Sigmoid colon (tissue), 7 donors: ENCODE data around the gene DAAM1. TPM values are rescaled to one million over a fixed set of nuclear protein-coding genes. Genes with fewer than 3 reads are reported as not detected.

Experiments used
- DNase-seq: peaks from one replicate; pipeline ENCODE4 v3.0.0-alpha.2; 2019
- H3K27ac ChIP-seq, 4 donors: fragments of 200-600 bp; sonication (generic); one replicate each; pipeline ENCODE4 v1.5.1; 2016 to 2019; ENCODE audit warnings: mild to moderate bottlenecking in 1 of 4
- H3K27me3 ChIP-seq, 3 donors: fragments of 200-600 bp; sonication (generic); one replicate each; pipeline ENCODE4 v1.5.1; 2019; ENCODE audit warnings: mild to moderate bottlenecking in 1 of 3
- H3K36me3 ChIP-seq, 4 donors: fragments of 200-600 bp; sonication (generic); one replicate each; pipeline ENCODE4 v1.5.1; 2016 to 2019
- H3K4me1 ChIP-seq, 4 donors: fragments of 200-600 bp; sonication (generic); one replicate each; pipeline ENCODE4 v1.5.1; 2017 to 2019
- H3K4me3 ChIP-seq, 4 donors: fragments of 200-600 bp; sonication (generic); one replicate each; pipeline ENCODE4 v1.5.1; 2017 to 2019; ENCODE audit warnings: mild to moderate bottlenecking in 2 of 4, moderate library complexity in 1 of 4
- H3K9me3 ChIP-seq, 4 donors: fragments of 200-600 bp in 3 of 4; sonication (generic) in 3 of 4; one replicate each; pipeline versions ENCODE4 v1.5.1 to v1.6.1; 2013 to 2019
- CTCF ChIP-seq, 4 experiments: fragments of 450-650 bp in 3 of 4; fragments of 200-600 bp in 1 of 4; IDR thresholded peaks; one replicate each; pipeline ENCODE4 v1.5.1; 2016 to 2019; ENCODE audit warnings: antibody characterized with exemption in 4 of 4, mild to moderate bottlenecking in 3 of 4, moderate library complexity in 2 of 4
- EP300 ChIP-seq, 4 donors: sonication (generic); formaldehyde crosslinking; IDR thresholded peaks; one replicate each; pipeline ENCODE4 v1.6.1; 2017; ENCODE audit warnings: antibody characterized with exemption in 4 of 4
- POLR2A ChIP-seq, 2 donors: fragments of 450-650 bp; IDR thresholded peaks; one replicate each; pipeline ENCODE4 v1.6.1; 2016; ENCODE audit warnings: antibody characterized with exemption in 2 of 2, mild to moderate bottlenecking in 2 of 2, moderate library complexity in 2 of 2
- POLR2AphosphoS5 ChIP-seq, 4 donors: sonication (generic); formaldehyde crosslinking; IDR thresholded peaks; one replicate each; pipeline ENCODE4 v1.6.1; 2017; ENCODE audit warnings: antibody characterized with exemption in 4 of 4
- WGBS, 2 donors: extraction: QIAGEN DNeasy Blood & Tissue Kit; methylation state at CpG; one replicate each; pipeline ENCODE4 v1.1.7; 2013; 5-methylcytosine and 5-hydroxymethylcytosine counted together
- intact Hi-C: fragments of 100-400 bp; cut with DNase I; formaldehyde crosslinking; loops from one replicate; pipeline ENCODE4 v1.15.1; 2023
- polyA plus RNA-seq, 3 donors: library from polyadenylated mRNA; stranded (reverse); fragments of 200-250 nt; gene quantifications; one replicate each; pipeline ENCODE4 v1.2.3, GENCODE V29; 2013
- total RNA-seq, 4 donors: library from RNA; depleted of rRNA; stranded (reverse); fragments of >200 nt; gene quantifications; one replicate each; pipeline ENCODE4 v1.1.0, GENCODE V29; 2016
- donor health status: healthy with polysubstance abuse.
- donor health status: Bipolar disorder and iron deficiency.
- donor health status: healthy.

Gene DAAM1
- total and polyA plus RNA-seq, 7 donors: 11.4 to 77.8 (median 47.5) TPM

DNA sequence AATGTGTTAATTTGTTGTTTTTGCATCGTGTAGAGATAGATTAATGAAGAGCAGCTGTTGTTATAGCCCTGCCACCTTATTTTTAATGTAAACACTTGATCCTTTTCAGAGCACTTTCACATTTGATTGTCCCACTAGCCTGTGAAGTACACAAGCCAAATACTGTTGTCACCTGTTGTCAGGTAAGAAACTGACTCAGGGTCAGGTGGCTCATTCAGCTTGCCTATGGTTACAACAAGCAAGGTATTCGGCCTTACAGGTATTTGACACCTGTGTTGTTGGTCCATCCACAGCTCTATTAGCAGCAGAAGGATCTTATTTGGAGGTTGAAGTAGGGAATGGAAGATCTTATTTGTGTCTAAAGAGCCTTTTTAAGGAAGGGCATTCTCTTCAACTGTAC lies 167.8 kb downstream of the DAAM1 start:
- intact Hi-C loops: no loop called here
- H3K27ac ChIP-seq: peak overlapping the region in 3 of 4 donors; percentile 45 to 84 (median 78)

DNA sequence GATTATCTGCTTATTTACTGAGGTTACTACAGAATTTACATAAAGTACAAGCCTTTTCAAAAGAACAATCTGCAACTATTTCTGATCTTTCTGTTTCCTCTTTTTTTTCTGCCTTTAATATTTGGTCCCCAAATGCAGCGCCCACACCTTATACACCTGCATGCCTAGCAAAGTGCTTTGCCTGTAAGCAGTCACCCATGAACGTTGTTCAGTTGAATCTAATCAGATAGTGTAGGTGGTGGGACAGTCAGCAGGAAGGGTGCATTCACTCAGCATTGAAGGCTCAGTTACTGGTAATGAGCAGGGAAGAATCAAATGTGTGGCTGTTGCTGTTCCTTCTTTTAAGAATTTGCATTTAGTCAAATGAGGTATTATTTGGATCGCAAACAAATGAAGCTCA lies 168.3 kb downstream of the DAAM1 start:
- Histone ChIP-seq H3K27ac (peak overlapping the region in 3 of 4 donors; percentile 78 to 84 (median 79)), H3K36me3 (peaks cover 2 to 65% (median 18%) of the 10 kb centered on the region in 4 donors), H3K4me3 (no peak overlapping the region), H3K9me3 (no peaks in the 10 kb centered on the region), H3K4me1 (peaks cover 0 to 49% (median 47%) of the 10 kb centered on the region in 4 donors), H3K27me3 (no peaks in the 10 kb centered on the region)
- 73 to 93% methylated on average over 3 of the region's 3 CpGs for WGBS, 2 donors
- DNase-seq: no peak
- intact Hi-C loops: no loop called here
- TF ChIP-seq CTCF (IDR thresholded peaks at IDR 0.05) (no peak), EP300 (IDR thresholded peaks at IDR 0.05) (no peak), POLR2A (IDR thresholded peaks at IDR 0.05) (no peak), POLR2AphosphoS5 (IDR thresholded peaks at IDR 0.05) (no peak)

More for the DNA sequence above, 167.8 kb downstream of the DAAM1 start:
- Histone ChIP-seq H3K4me1 (peaks cover 0 to 45% (median 44%) of the 10 kb centered on the region in 4 donors), H3K36me3 (peaks cover 2 to 69% (median 18%) of the 10 kb centered on the region in 4 donors), H3K9me3 (no peaks in the 10 kb centered on the region), H3K4me3 (no peak overlapping the region), H3K27me3 (no peaks in the 10 kb centered on the region)
- TF ChIP-seq CTCF (IDR thresholded peaks at IDR 0.05) (no peak), POLR2AphosphoS5 (IDR thresholded peaks at IDR 0.05) (no peak), EP300 (IDR thresholded peaks at IDR 0.05) (no peak), POLR2A (IDR thresholded peaks at IDR 0.05) (no peak)
- WGBS, 2 donors: 74 to 76% methylated on average over 2 of the region's 2 CpGs
- DNase-seq: no peak

DNA sequence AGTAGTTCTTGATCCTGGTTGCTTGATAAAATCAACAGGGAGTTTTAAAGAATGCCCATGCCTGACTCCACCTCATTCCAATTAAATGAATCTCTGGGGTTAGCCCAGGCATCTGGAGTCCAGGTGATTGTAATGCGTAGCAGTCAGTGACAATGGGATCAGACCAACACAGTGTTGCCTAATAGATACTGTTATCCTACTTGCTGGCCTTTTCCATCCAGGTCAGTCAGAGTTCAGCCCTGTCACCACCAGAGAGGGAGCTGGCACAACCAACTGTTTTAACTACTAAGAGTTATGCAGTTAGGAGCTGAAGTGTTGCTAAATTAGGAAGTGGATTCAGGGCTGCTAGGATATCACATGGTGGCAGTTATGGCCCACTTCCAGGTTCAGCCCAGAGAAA lies 169.6 kb downstream of the DAAM1 start:
- Histone ChIP-seq H3K4me3 (no peak overlapping the region), H3K4me1 (peaks cover 0 to 54% (median 49%) of the 10 kb centered on the region in 4 donors), H3K36me3 (peaks cover 2 to 53% (median 17%) of the 10 kb centered on the region in 4 donors), H3K27ac (peak overlapping the region; percentile 69 to 84 (median 78)), H3K9me3 (no peaks in the 10 kb centered on the region), H3K27me3 (no peaks in the 10 kb centered on the region)
- WGBS, 2 donors: 63 to 83% methylated on average over 1 of the region's 1 CpG
- intact Hi-C loops: no loop called here
- DNase-seq: peak; percentile 81
- TF ChIP-seq POLR2A (IDR thresholded peaks at IDR 0.05) (no peak), EP300 (IDR thresholded peaks at IDR 0.05) (peak in 1 of 4 donors; percentile 5), POLR2AphosphoS5 (IDR thresholded peaks at IDR 0.05) (peak; percentile 19 to 47 (median 39))

DNA sequence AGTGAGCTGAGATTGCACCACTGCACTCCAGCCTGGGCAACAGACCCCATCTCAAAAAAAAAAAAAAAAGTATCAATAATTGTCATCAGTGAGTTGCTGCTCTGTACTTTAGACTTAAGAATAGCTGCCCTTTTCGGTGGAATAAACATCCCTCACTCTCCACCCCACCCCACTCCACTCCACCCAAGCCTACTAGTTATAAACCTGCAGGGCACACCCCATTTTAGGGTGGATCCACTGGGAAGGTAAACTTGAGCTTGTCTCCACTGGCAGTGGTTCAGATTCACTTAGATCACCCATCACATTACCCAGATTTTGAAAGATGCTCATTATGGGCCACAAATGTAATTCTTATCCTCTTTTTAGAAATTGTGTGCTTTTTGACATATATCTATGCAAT lies 170.3 kb downstream of the DAAM1 start:
- Histone ChIP-seq H3K36me3 (peaks cover 2 to 49% (median 14%) of the 10 kb centered on the region in 4 donors), H3K4me3 (no peak overlapping the region), H3K27me3 (no peaks in the 10 kb centered on the region), H3K9me3 (no peaks in the 10 kb centered on the region), H3K4me1 (peaks cover 0 to 54% (median 50%) of the 10 kb centered on the region in 4 donors), H3K27ac (peak overlapping the region; percentile 69 to 84 (median 78))
- WGBS, 2 donors: 18 to 62% methylated on average over 1 of the region's 1 CpG
- intact Hi-C loops: no loop called here
- DNase-seq: no peak
- TF ChIP-seq POLR2A (IDR thresholded peaks at IDR 0.05): no peak
- no peak for TF ChIP-seq EP300 (IDR thresholded peaks at IDR 0.05)
- TF ChIP-seq CTCF (IDR thresholded peaks at IDR 0.05): no peak

DNA sequence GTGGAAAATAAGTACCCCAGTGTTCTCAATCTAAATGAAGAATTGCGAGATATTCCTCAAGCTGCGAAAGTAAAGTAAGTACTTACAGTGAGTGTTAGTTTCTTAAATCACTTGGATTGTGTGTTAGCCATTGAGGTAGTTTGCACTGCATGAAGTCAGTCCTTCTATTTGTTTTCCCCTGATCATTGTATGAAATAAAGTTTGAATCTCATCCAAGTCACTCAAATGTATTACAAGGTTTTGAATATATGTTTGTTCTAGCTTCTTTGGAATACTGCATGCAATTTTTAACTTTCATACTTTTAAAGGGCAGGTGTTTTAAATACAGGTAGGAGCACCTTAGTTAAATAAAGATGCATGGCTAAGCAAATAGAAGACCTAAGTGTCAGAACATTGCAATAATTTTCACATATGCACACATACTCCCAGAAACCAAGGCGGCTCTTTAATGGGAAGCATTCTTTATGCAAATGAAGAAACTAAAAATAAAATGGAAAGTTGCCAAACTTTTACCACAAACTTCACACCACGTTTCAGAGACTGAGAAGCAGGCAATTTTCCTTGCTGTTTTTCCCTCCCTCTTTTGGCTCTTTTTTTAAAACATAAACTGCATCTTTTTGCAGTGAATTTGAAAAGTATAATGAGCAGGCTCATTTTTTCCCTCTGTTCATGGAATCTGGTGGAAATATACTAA lies 171.1 kb downstream of the DAAM1 start:
- intact Hi-C loops: no loop called here
- Histone ChIP-seq H3K9me3 (no peaks in the 10 kb centered on the region), H3K36me3 (peaks cover 2 to 49% (median 16%) of the 10 kb centered on the region in 4 donors), H3K4me1 (peaks cover 0 to 50% (median 48%) of the 10 kb centered on the region in 4 donors), H3K27ac (peak overlapping the region; percentile 69 to 84 (median 78)), H3K4me3 (no peak overlapping the region), H3K27me3 (no peaks in the 10 kb centered on the region)
- TF ChIP-seq EP300 (IDR thresholded peaks at IDR 0.05) (no peak), CTCF (IDR thresholded peaks at IDR 0.05) (no peak), POLR2AphosphoS5 (IDR thresholded peaks at IDR 0.05) (no peak), POLR2A (IDR thresholded peaks at IDR 0.05) (no peak)
- DNase-seq: no peak
- WGBS, 2 donors: 15 to 38% methylated on average over 4 of the region's 4 CpGs
